Neural progenitor cell (in vitro differentiated cells): ENCODE results near the gene ANKRD13C. TPM values are rescaled to one million over a fixed set of nuclear protein-coding genes. Genes with fewer than 3 reads are reported as not detected.

Source experiments
- DNase-seq: peaks from one replicate; pipeline ENCODE4 v3.0.0-alpha.2; 2016; ENCODE audit warnings: low spot score
- H2AFZ ChIP-seq: fragments of 200-600 bp; sonication (generic); replicated peaks from 2 replicates; pipeline ENCODE4 v1.6.1; 2016; ENCODE audit warnings: antibody characterized with exemption
- H3F3A ChIP-seq: fragments of 200-600 bp; sonication (generic); 2 replicates; pipeline ENCODE4 v1.6.1; 2016; ENCODE audit warnings: antibody characterized with exemption, low read depth
- H3K27ac ChIP-seq: fragments of 200-600 bp; sonication (generic); 2 replicates; pipeline ENCODE4 v1.5.1; 2016; ENCODE audit warnings: mild to moderate bottlenecking
- H3K27me3 ChIP-seq: fragments of 200-600 bp; sonication (generic); 2 replicates; pipeline ENCODE4 v1.6.1; 2016; ENCODE audit warnings: mild to moderate bottlenecking, moderate library complexity
- H3K36me3 ChIP-seq: fragments of 200-600 bp; sonication (generic); 2 replicates; pipeline ENCODE4 v1.5.1; 2016
- H3K4me1 ChIP-seq: fragments of 200-600 bp; sonication (generic); 2 replicates; pipeline ENCODE4 v1.6.1; 2016; ENCODE audit warnings: mixed run types
- H3K4me2 ChIP-seq: fragments of 200-600 bp; sonication (generic); 2 replicates; pipeline ENCODE4 v1.6.1; 2016
- H3K4me3 ChIP-seq: fragments of 200-600 bp; sonication (generic); 2 replicates; pipeline ENCODE4 v1.5.1; 2016
- H3K79me2 ChIP-seq: fragments of 200-600 bp; sonication (generic); 2 replicates; pipeline ENCODE4 v1.6.1; 2016; ENCODE audit warnings: low read depth
- H3K9ac ChIP-seq: fragments of 200-600 bp; sonication (generic); 2 replicates; pipeline ENCODE4 v1.6.1; 2016
- H3K9me3 ChIP-seq: fragments of 200-600 bp; sonication (generic); 2 replicates; pipeline ENCODE4 v1.5.1; 2016; ENCODE audit warnings: low read depth
- H4K20me1 ChIP-seq: fragments of 200-600 bp; sonication (generic); 2 replicates; pipeline ENCODE4 v1.6.1; 2016; ENCODE audit warnings: low read depth
- H3K27ac Mint-ChIP-seq: 3 replicates; pipeline ENCODE4 v1.8.0; 2021; ENCODE audit warnings: mixed read lengths
- H3K27me3 Mint-ChIP-seq: 2 replicates; pipeline ENCODE4 v1.8.0; 2022; ENCODE audit warnings: low read depth, mild to moderate bottlenecking, inconsistent platforms, moderate library complexity, mixed read lengths; ENCODE audit not compliant: insufficient read depth
- H3K36me3 Mint-ChIP-seq: 3 replicates; pipeline ENCODE4 v1.8.0; 2021; ENCODE audit warnings: mixed read lengths
- H3K4me1 Mint-ChIP-seq: 3 replicates; pipeline ENCODE4 v1.8.0; 2021; ENCODE audit warnings: mixed read lengths
- H3K4me3 Mint-ChIP-seq: 3 replicates; pipeline ENCODE4 v1.8.0; 2021; ENCODE audit warnings: mild to moderate bottlenecking, moderate library complexity, mixed read lengths
- H3K9me3 Mint-ChIP-seq: 3 replicates; pipeline ENCODE4 v1.8.0; 2020; ENCODE audit warnings: mixed read lengths
- EZH2 ChIP-seq: fragments of 200-600 bp; sonication (generic); IDR thresholded peaks from 2 replicates; pipeline ENCODE4 v1.6.1; 2017; ENCODE audit warnings: antibody characterized with exemption, mild to moderate bottlenecking, moderate library complexity
- EZH2phosphoT487 ChIP-seq: fragments of 200-600 bp; sonication (generic); IDR thresholded peaks from 2 replicates; pipeline ENCODE4 v1.6.1; 2017; ENCODE audit warnings: antibody characterized with exemption
- total RNA-seq: library from RNA; depleted of rRNA; stranded (reverse); fragments of >200 nt; gene quantifications from 2 replicates; pipeline ENCODE4 v1.2.3, GENCODE V29; 2015; ENCODE audit warnings: low replicate concordance
- TF ChIP-seq, protein P1 (sequence below): fragments of 200-600 bp; sonication (generic); IDR thresholded peaks from 2 replicates; pipeline ENCODE4 v1.5.1; 2017; ENCODE audit warnings: antibody characterized with exemption, mild to moderate bottlenecking

The ANKRD13C gene
- total RNA-seq, 1 donor from 2014 or later, result 45.7 TPM

DNA sequence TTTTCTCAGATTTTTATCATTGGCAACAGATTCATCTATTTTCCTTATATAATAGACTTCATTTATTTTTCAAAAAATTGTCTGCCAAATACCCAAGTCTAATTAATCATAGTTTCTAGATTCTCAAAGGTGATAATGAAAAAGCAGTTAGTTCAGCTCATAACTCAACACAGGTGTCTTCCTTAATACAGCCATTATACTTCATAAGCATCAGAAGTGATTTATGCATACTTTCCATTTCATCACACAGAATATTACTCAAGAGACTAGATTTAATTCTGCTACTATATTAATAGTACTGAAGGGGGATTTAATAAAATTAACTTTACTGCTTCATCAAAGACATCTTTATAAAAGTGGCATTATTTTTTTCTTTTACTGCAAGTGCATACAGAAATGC is 114.6 kb downstream of the ANKRD13C start:
- Mint-ChIP-seq H3K9me3 (no peaks in the 10 kb centered on the region), H3K4me3 (no peak overlapping the region), H3K36me3 (peaks cover 36% of the 10 kb centered on the region), H3K27ac (no peak overlapping the region), H3K27me3 (no peaks in the 10 kb centered on the region), H3K4me1 (no peaks in the 10 kb centered on the region)
- Histone ChIP-seq H3K4me3 (no peak overlapping the region), H3K27ac (no peak overlapping the region), H3K79me2 (peaks cover 22% of the 10 kb centered on the region), H2AFZ (no peak overlapping the region), H3F3A (no peaks in the 10 kb centered on the region), H3K36me3 (peaks cover 58% of the 10 kb centered on the region), H3K4me2 (no peak overlapping the region), H3K9me3 (no peaks in the 10 kb centered on the region), H3K4me1 (no peaks in the 10 kb centered on the region), H3K27me3 (no peaks in the 10 kb centered on the region), H4K20me1 (peaks cover 38% of the 10 kb centered on the region), H3K9ac (no peak overlapping the region)
- no peak for DNase-seq
- TF ChIP-seq, protein P1, sequence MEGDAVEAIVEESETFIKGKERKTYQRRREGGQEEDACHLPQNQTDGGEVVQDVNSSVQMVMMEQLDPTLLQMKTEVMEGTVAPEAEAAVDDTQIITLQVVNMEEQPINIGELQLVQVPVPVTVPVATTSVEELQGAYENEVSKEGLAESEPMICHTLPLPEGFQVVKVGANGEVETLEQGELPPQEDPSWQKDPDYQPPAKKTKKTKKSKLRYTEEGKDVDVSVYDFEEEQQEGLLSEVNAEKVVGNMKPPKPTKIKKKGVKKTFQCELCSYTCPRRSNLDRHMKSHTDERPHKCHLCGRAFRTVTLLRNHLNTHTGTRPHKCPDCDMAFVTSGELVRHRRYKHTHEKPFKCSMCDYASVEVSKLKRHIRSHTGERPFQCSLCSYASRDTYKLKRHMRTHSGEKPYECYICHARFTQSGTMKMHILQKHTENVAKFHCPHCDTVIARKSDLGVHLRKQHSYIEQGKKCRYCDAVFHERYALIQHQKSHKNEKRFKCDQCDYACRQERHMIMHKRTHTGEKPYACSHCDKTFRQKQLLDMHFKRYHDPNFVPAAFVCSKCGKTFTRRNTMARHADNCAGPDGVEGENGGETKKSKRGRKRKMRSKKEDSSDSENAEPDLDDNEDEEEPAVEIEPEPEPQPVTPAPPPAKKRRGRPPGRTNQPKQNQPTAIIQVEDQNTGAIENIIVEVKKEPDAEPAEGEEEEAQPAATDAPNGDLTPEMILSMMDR, result no peak
- no peak for TF ChIP-seq EZH2phosphoT487
- no peak for TF ChIP-seq EZH2

GRCh38 chr1:70234733-70235132 is 119.8 kb downstream of the ANKRD13C start:
- Mint-ChIP-seq H3K4me1 (no peaks in the 10 kb centered on the region), H3K27me3 (no peaks in the 10 kb centered on the region), H3K27ac (no peak overlapping the region), H3K4me3 (no peak overlapping the region), H3K36me3 (peaks cover 35% of the 10 kb centered on the region), H3K9me3 (no peaks in the 10 kb centered on the region)
- no peak overlapping the region for H3K27ac ChIP-seq
- H3K9me3 ChIP-seq, result no peaks in the 10 kb centered on the region
- no peaks in the 10 kb centered on the region for H3F3A ChIP-seq
- no peak overlapping the region for H3K9ac ChIP-seq
- no peaks in the 10 kb centered on the region for H3K27me3 ChIP-seq
- H3K36me3 ChIP-seq, result peaks cover 61% of the 10 kb centered on the region
- no peak overlapping the region for H2AFZ ChIP-seq
- H3K79me2 ChIP-seq, result peaks cover 61% of the 10 kb centered on the region
- H3K4me1 ChIP-seq, result no peaks in the 10 kb centered on the region
- no peak overlapping the region for H3K4me2 ChIP-seq
- H3K4me3 ChIP-seq, result no peak overlapping the region
- DNase-seq, result no peak
- peaks cover 37% of the 10 kb centered on the region for H4K20me1 ChIP-seq
- TF ChIP-seq, protein P1, result no peak
- TF ChIP-seq EZH2phosphoT487 (no peak), EZH2 (no peak)

- Mint-ChIP-seq H3K27ac (no peak overlapping the region), H3K4me1 (no peaks in the 10 kb centered on the region), H3K4me3 (no peak overlapping the region), H3K9me3 (no peaks in the 10 kb centered on the region), H3K36me3 (peaks cover 32% of the 10 kb centered on the region), H3K27me3 (no peaks in the 10 kb centered on the region)
- Histone ChIP-seq H3K9me3 (no peaks in the 10 kb centered on the region), H3K4me1 (no peaks in the 10 kb centered on the region), H4K20me1 (peaks cover 52% of the 10 kb centered on the region), H3K36me3 (peaks cover 59% of the 10 kb centered on the region), H3K27me3 (no peaks in the 10 kb centered on the region), H3F3A (no peaks in the 10 kb centered on the region), H3K9ac (no peak overlapping the region), H2AFZ (no peak overlapping the region), H3K27ac (no peak overlapping the region), H3K4me2 (no peak overlapping the region), H3K79me2 (peaks cover 79% of the 10 kb centered on the region), H3K4me3 (no peak overlapping the region)
- DNase-seq, result no peak
- TF ChIP-seq, protein P1, result no peak
- TF ChIP-seq EZH2 (no peak), EZH2phosphoT487 (no peak)
Measured at GRCh38 chr1:70231475-70231874, 123.0 kb downstream of the ANKRD13C start.
